GM12872 (cell line): ENCODE data around the gene COL15A1.

ENCODE experiments used
- CTCF ChIP-seq: IDR thresholded peaks from 3 replicates; pipeline ENCODE4 v1.5.1; 2011; ENCODE audit warnings: low read depth, mild to moderate bottlenecking, low read length, moderate library complexity; ENCODE audit not compliant: insufficient read depth

The COL15A1 gene

GRCh38 chr9:99072040-99072394 lies 128.3 kb downstream of the COL15A1 start:
- no peak for TF ChIP-seq CTCF

- TF ChIP-seq CTCF: no peak
These were observed 129.6 kb downstream of the COL15A1 start for GRCh38 chr9:99073347-99073746.

GRCh38 chr9:99073985-99074901 lies 130.5 kb downstream of the COL15A1 start:
- no peak for TF ChIP-seq CTCF

GRCh38 chr9:99074902-99075245 lies 131.2 kb downstream of the COL15A1 start:
- no peak for TF ChIP-seq CTCF

GRCh38 chr9:99075246-99075912 lies 131.7 kb downstream of the COL15A1 start:
- TF ChIP-seq CTCF: no peak

- no peak for TF ChIP-seq CTCF
These were observed 132.3 kb downstream of the COL15A1 start for GRCh38 chr9:99076030-99076429.

- TF ChIP-seq CTCF: no peak
These were observed 132.9 kb downstream of the COL15A1 start for GRCh38 chr9:99076483-99077171.
